WERI-Rb-1 (cell line): Measurements from ENCODE around the gene GINM1.

ENCODE experiments used
- DNase-seq: peaks from one replicate; pipeline ENCODE4 v3.0.0-alpha.2; 2020
- H3K27ac ChIP-seq: fragments of 250-450 bp; sonication (Bioruptor Pico); 2 replicates; pipeline ENCODE4 v1.5.1; 2020; ENCODE audit warnings: mild to moderate bottlenecking, moderate library complexity
- H3K27me3 ChIP-seq: fragments of 250-450 bp; sonication (Bioruptor Pico); 2 replicates; pipeline ENCODE4 v1.5.1; 2021; ENCODE audit warnings: mild to moderate bottlenecking, low read depth, moderate library complexity; ENCODE audit not compliant: insufficient read depth, severe bottlenecking
- H3K36me3 ChIP-seq: fragments of 250-450 bp; sonication (Bioruptor Pico); 2 replicates; pipeline ENCODE4 v1.5.1; 2020; ENCODE audit warnings: mild to moderate bottlenecking, moderate library complexity
- H3K4me3 ChIP-seq: 2 replicates; pipeline ENCODE4 v1.5.1; 2011; ENCODE audit warnings: low read depth, mild to moderate bottlenecking, control low read depth, low read length
- H3K9me3 ChIP-seq: fragments of 250-450 bp; sonication (Bioruptor Pico); 2 replicates; pipeline ENCODE4 v1.5.1; 2021; ENCODE audit warnings: mild to moderate bottlenecking, moderate library complexity; ENCODE audit not compliant: severe bottlenecking
- TF ChIP-seq, protein P1 (sequence below): IDR thresholded peaks from 2 replicates; pipeline ENCODE4 v1.5.1; 2011; ENCODE audit warnings: low read depth, mild to moderate bottlenecking, control low read depth, inconsistent platforms, low read length

GINM1 gene

GRCh38 chr6:149567945-149568585, 1.9 kb downstream of the GINM1 start:
- Histone ChIP-seq H3K27ac (no peak overlapping the region), H3K4me3 (no peak overlapping the region), H3K36me3 (peaks cover 5% of the 10 kb centered on the region), H3K9me3 (no peaks in the 10 kb centered on the region), H3K27me3 (no peaks in the 10 kb centered on the region)
- DNase-seq = no peak
- TF ChIP-seq, protein P1, sequence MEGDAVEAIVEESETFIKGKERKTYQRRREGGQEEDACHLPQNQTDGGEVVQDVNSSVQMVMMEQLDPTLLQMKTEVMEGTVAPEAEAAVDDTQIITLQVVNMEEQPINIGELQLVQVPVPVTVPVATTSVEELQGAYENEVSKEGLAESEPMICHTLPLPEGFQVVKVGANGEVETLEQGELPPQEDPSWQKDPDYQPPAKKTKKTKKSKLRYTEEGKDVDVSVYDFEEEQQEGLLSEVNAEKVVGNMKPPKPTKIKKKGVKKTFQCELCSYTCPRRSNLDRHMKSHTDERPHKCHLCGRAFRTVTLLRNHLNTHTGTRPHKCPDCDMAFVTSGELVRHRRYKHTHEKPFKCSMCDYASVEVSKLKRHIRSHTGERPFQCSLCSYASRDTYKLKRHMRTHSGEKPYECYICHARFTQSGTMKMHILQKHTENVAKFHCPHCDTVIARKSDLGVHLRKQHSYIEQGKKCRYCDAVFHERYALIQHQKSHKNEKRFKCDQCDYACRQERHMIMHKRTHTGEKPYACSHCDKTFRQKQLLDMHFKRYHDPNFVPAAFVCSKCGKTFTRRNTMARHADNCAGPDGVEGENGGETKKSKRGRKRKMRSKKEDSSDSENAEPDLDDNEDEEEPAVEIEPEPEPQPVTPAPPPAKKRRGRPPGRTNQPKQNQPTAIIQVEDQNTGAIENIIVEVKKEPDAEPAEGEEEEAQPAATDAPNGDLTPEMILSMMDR = no peak

GRCh38 chr6:149580880-149581279, 14.7 kb downstream of the GINM1 start:
- no peak for DNase-seq
- TF ChIP-seq, protein P1 = no peak
- Histone ChIP-seq H3K9me3 (no peaks in the 10 kb centered on the region), H3K27ac (no peak overlapping the region), H3K36me3 (peaks cover 30% of the 10 kb centered on the region), H3K27me3 (no peaks in the 10 kb centered on the region), H3K4me3 (no peak overlapping the region)

DNA sequence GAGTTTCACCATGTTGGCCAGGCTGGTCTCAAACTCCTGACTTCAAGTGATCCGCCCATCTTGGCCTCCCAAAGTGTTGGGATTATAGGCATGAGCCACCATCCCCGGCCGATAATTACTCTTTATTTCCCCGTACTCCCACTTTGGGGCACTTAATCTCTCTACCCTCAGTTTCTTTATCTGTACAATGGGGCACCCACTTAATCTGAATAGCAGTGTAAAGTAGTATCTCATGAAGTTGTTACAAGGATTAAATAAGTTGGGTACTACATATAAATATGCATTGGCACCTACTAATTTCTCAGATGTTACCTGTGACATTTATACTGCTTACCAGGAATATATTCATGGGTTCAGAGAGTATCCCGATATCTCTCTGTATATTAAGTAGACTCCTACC, 15.2 kb downstream of the GINM1 start:
- DNase-seq = no peak
- Histone ChIP-seq H3K9me3 (no peaks in the 10 kb centered on the region), H3K36me3 (peaks cover 34% of the 10 kb centered on the region), H3K27ac (no peak overlapping the region), H3K27me3 (no peaks in the 10 kb centered on the region), H3K4me3 (no peak overlapping the region)
- TF ChIP-seq, protein P1 = no peak

DNA sequence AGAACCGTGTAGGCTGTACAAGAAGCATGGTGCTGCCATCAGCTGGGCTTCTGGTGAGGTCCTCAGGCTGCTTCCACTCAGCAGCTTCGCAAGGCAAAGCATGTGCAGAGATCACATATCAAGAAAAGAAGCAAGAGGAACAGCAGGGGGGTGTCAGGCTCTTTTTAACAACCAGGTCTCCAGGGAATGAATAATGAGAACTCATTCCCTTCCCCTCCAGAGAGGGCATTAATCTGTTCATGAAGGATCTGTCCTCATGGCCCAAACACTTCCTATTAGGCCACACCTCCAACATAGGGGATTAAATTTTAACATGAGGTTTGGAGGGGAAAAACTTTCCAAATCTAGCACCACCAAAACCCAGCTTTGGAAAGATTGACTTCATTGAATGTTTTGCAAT, 20.0 kb downstream of the GINM1 start:
- Histone ChIP-seq H3K4me3 (no peak overlapping the region), H3K27ac (no peak overlapping the region), H3K36me3 (peaks cover 48% of the 10 kb centered on the region), H3K27me3 (no peaks in the 10 kb centered on the region), H3K9me3 (no peaks in the 10 kb centered on the region)
- TF ChIP-seq, protein P1 = no peak
- no peak for DNase-seq

DNA sequence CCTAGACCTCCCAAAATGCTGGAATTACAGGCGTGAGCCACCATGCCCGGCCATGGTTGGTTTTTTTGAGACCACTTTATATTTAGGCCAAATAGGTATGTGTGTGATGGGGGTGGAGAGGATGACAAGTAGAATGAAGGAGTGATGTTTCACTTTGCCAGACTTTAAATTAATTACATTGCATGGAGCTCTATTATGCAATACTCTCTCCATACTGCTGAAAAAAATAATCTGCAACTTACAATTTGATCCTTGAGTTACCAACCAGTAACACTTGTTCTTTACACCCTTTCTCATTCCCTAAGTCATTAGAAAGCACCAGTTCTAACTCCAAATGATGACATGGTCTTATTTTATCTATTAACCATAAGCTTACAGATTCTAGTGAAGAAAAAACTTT, 26.8 kb downstream of the GINM1 start:
- no peak overlapping the region for H3K27ac ChIP-seq
- no peak for DNase-seq
- TF ChIP-seq, protein P1 = no peak
- H3K9me3 ChIP-seq = no peaks in the 10 kb centered on the region
- no peak overlapping the region for H3K4me3 ChIP-seq
- H3K27me3 ChIP-seq = no peaks in the 10 kb centered on the region
- peaks cover 61% of the 10 kb centered on the region for H3K36me3 ChIP-seq

DNA sequence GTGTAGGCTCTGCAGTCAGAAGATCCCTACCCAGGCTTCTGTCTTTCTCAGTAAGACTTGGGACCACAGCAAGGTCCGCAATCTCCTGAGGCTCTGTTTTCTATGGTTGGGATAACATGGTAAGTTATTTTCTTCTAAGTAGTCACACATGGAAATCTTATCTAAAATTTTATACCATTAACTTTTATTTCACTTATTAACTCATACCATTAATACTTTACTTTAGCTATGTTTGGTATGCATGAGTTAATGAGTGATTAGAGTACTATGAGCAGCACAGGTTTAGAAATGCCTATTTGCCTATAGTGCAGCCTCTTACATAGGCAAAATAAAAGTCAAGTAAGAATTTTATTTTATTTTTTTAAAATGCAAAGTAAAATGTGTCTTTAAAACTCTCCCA, 27.2 kb downstream of the GINM1 start:
- Histone ChIP-seq H3K4me3 (no peak overlapping the region), H3K36me3 (peaks cover 63% of the 10 kb centered on the region), H3K27me3 (no peaks in the 10 kb centered on the region), H3K27ac (no peak overlapping the region), H3K9me3 (no peaks in the 10 kb centered on the region)
- DNase-seq = no peak
- TF ChIP-seq, protein P1 = no peak
